Left renal cortex interstitium (tissue), 4 donors: ENCODE measurements around the gene TMEM250. TPM values are rescaled to one million over a fixed set of nuclear protein-coding genes. Genes with fewer than 3 reads are reported as not detected.
"Not testable (repeated sequence)": the region's sequence is repeated elsewhere in the genome, so short reads cannot be mapped to it uniquely, and the experiment has no call there.

Experiments
- DNase-seq, 4 donors: peaks; one replicate each; pipeline ENCODE4 v3.0.0-alpha.2; 2013; ENCODE audit warnings: low read depth in 4 of 4, low spot score in 2 of 4, missing footprints in 1 of 4
- polyA plus RNA-seq, 4 donors: library from polyadenylated mRNA; unstranded; fragments of 120-200 nt; gene quantifications; one replicate each; pipeline ENCODE4 v1.2.1, GENCODE V29; 2013; ENCODE audit not compliant: insufficient read length in 4 of 4

The TMEM250 gene
- polyA plus RNA-seq, 4 donors, result 15.9 to 27.6 (median 20.1) TPM

DNA sequence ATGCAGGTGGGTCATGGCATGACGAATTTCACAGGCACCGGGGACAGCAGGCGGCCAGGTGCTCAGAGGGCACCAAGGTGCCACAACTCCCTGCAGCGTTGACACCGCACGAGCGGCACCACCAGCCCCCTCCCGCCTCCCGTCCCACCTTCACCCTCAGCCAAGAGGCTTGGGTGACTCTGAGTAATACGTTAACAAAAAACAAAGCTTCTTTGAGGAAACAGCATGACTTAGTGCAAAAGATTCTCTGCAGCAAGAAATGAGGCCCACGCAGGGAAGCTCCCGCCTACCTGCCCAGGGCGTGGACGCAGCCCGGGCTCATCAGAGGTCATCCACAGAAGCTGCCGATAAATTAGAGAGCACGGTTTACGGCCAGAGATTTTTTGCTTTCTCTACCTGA lies 4.1 kb downstream of the TMEM250 start:
- DNase-seq, result no peak

DNA sequence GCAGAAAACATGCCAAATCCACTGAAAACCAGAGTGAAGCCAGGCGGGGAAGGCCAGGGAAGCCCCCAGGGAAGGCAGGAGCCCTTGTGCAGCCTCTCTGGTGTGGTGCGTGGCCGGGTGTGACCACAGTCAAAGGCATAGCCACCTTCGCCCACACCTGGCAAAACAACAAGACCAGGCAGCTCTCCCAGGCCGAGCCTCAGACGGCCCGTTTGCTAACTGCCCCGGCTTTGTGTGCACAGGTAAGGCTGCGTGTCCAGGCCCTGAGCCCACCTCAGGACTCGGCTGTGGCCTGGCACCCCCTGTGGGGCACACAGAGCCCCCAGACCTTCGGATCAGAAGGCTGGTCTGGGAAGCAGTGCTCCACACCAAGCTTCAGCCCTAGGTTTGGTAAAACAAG lies 6.1 kb downstream of the TMEM250 start:
- DNase-seq, result no peak

DNA sequence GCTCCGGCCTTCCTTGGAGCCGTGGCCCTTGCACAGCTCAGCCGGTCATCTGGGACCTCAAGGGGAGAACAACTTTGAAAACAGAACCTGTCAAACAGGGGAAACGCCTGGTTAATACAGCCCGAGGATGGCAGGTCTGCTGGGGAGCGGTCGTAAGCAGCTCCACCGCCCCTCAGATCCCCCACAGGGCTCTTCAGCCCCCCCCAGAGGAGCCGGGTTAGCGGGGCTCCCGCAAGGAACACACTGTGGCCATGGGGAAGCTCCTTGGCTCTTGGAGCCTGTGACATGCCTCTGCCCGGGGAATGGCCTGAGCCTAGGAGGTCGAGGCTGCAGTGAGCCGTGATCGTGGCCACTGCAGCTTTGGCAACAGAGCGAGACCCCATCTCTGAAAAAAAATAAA lies 6.8 kb downstream of the TMEM250 start:
- no peak for DNase-seq

DNA sequence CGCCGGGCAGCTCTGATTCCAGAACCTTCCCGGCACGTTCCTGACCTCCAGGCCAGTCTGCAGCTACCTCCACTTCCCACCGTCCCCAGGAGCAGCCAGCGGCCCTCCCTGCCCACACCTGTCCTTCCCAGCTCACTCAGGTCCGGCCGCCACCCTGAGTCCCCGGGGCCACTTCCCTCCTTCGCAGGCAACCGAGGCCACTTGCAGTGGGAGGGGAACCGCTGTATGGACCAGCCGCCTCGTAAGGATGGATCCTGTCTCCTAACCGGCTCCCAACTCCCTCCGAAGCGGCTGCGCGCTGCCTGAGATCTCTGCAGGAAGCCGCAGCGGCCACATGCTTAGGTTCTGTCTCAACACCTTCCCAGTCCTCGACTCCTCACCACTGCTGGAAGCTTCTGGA lies 7.5 kb downstream of the TMEM250 start:
- no peak for DNase-seq

DNA sequence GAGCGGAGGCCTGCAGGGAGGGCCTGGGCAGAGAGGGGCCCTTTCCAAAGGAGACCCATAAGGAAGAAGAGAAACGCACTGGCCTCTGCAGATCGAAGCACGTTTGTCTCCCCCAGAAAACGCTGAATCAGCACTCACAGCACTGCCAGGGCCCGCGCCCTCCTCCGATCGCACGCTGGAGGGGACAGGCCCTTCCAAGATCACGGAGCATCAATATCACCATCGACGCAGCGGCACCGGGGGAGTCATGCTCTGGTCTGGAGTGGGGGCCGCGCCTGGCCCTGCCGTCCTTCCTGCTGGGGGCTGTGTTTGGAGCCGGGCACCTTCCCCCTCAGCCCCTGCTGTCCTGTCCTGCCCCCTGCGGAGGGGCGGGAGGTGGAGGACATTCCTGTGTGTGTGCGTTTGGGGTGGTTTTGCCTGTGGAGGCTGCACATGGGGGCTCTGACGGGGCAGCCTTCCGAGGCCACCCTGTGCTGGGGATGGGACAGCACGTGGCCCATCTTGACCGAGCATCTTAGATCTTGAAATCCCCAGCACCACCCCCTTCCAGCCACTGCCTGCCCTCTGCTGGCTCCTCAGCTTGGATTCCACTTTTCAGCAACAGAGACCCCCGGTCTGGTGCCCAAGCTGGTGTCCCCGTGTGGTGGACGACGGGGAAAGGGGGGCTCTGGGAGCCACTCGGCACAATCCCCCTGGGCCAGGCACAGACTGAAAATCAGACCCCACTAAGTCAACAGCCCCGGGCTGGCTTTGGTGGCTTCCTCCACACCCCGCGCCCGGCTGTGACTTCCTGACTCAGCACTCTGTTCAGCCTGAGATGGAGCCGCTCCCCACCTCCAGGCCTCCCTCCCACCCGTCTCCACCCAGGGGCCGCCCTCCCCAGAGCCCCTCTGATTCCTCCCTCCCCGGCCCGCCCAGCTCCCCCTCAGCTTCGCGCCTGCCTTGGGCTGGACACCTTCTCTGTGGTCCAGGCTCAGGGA lies 8.3 kb downstream of the TMEM250 start:
- no peak for DNase-seq

DNA sequence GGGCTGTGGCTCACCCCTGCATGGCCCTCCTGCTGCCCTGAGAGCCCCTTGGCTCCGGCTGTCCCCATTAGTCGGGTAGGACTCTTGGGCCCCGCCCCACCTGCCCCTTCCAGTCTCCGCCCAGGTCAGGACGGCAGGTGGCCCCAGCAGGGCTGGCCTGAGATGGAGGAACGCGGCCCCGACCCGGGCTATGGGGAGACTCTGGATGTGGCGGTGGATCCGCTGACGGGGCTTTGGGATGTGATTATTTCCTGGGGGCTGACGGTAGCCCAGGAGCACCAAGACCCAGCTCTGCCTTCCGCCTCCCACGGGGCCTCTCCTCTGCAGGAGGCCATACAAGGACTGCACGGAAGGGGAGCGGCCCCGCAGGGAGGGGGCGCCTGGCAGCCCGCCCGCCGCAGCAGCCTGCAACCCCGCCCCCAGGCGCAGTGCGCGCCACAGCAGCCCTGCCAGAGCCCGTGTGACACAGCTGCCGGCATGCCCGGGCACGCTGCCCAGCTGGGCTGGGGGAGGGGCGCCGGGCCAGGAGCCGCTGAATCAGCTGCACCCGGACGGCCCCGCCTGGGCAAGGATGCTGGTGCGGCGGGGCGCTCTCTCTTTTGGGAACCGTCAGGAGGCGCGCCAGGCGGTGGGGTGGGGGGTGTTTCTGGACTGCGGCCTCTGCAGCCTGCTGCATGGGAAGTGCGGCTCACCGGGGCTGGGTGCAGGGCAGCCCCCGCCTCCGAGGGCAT lies 9.2 kb downstream of the TMEM250 start:
- peak in 2 of 4 donors; percentile 61 to 62 for DNase-seq

DNA sequence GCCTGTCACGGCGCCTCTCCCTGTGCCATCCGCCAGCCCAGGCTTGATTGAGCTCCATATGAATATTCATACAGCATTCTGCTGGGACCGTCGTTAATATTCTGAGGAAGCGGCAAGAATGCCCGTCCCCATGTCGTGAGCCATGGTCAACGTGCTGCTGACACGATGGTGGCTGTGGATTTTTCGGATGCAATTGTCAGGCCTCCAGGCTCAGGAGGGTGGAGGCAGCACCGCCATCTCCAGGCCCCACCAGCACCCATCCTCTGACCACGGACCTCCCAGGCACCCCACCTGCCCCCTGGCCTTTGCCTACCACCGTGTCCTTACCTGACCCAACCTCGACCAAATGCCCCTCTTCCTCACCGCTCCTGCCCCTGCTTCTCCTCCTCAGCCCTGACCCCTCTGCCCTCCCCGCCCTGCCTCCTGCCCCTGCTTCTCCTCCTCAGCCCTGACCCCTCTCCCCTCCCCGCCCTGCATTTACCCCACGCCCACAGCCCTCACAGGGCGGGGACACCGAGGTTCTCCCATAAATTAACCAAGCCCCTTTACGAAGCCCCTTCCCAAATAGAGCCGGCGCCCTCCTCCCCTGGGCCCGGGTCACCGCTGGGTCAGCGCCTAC lies 9.9 kb downstream of the TMEM250 start:
- no peak for DNase-seq

DNA sequence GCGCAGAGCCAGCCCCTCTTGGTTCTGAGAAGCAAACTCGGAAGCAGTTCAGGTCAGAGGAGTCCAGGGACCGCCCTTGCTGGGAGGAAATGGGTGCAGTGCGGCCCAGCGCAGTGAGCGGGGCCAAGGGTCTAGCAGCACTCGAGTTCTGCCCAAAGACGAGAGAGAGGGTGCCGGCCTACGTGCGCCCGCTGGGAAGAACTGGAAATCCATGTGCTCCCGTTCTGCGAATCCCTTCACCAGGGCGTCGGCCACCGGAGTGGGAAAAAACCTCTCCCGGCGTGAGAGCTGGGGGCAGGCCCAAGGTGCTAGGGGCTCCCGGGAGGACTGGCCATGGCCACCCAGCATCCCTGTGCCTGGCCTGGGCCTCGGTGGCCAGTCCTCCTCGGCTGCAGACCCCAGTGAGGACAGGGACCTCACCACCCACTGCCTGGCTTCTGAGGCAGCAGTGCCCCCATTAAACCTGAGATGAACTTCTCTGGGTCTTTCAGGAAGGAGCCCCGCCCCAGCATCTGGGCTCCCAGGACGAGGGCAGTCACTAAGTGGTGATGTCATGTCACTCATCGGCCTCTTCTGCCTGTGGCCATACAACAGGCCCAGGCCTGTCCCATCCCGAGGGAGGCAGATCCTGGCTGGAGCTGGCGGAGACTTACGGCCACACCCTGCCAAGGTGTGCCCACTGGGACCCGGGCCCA lies 10.6 kb downstream of the TMEM250 start:
- DNase-seq, result no peak

DNA sequence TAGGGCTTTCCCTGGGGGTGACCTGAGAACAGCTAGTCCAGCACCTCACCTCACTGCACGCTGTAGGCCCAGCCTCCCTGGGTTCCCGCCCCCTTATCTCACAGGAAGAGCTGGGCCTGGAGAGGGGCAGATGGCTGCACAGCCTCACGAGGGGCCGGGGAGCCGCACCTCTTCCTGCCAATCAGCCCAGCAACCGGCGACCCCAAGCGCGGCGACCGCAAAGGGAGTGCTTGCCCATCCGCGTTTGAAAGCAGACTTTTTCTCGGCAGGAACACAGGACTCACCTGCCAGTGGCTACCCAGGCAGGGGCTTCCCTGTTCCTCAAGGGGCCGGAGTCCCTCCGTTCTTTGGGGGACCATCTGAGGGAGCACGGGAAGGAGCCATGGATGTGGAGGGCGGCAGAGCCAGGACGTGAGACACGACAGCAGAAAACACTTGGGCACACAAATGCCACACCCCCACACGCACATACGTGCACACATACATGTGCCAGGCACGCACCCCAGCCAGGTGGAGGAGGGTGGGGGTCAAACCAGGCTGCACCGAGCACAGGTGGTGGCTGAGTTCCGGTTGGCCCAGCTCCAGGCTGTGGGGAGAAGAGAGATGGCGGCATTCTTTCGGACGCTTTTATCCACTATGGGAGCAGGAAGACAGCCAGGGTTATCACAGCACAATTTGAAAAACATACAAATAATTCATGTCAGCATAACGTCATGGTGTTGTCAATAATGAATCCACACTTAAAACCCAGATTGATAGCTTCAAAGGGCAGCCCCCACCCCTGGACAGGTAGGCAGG lies 11.3 kb downstream of the TMEM250 start:
- DNase-seq, result no peak

DNA sequence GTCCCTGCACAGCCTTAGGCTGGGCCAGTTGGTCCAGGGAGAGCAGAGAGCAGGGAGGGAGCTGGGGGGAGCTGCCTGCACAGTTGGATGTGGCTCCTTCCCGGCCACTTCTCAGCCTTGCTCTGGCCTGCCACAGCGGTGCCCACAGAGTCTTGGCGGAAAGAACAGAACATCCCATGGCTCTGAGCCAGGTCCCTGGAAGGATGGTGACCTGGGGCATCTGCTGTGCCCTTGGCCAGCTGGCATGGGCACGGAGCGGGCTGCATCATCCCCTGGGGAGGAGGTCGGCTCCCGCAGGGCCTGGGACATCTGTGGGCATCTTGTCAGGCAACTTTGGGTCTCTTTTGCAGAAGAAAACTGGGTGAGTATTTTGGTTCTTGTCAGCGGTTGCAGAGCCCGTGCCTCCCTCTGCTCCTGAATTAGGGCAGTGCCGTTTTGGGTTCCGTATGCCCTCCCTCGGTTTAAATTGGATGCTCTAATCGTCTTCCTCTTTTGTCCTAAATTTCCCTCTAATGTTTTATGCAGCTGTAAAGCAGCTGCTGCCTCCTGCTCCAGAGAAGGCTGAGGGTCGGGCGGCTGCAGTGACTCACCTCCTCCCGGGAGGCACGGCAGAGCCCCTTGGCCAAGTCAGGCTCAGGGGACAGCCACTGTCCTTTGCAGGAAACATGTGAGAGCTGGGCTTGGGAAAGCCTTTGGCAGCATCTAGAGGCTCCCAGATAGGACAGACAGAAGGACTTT lies 13.1 kb downstream of the TMEM250 start:
- no peak for DNase-seq

DNA sequence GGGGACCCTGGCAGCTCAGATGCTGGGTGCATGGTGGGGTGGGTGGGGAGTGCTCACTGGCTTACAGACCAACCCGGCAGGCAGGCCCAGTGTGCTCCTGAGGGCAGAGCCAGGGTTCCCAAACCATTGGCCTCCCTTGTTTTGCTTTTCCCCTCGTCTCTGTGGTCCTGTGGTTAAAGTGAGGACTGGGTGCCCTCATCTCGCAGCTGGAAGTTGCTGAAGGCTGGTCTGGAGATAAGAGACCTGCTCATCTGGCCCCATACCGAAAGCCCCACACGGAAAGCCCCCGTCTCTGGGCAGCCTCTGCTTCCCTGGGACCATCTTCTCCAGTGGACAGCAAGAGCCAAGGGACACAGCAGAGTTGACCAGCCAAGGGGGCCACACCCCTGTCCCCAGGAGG lies 13.8 kb downstream of the TMEM250 start:
- DNase-seq, result no peak

DNA sequence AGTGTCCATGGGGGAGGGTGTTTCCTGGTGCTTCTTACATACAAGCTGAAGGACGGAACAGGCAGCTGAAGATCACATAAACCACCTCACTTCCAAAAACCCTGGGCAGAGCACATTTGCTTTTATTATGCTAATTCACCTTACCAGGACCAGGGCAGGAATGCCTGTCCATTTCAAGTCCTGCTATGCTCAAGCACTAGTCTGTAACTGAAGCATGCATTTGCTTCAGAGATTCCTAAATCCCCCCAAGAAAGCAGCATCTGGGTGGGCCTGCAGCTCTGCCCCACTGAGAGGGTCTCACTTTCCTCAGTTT lies 14.2 kb downstream of the TMEM250 start:
- DNase-seq, result no peak

DNA sequence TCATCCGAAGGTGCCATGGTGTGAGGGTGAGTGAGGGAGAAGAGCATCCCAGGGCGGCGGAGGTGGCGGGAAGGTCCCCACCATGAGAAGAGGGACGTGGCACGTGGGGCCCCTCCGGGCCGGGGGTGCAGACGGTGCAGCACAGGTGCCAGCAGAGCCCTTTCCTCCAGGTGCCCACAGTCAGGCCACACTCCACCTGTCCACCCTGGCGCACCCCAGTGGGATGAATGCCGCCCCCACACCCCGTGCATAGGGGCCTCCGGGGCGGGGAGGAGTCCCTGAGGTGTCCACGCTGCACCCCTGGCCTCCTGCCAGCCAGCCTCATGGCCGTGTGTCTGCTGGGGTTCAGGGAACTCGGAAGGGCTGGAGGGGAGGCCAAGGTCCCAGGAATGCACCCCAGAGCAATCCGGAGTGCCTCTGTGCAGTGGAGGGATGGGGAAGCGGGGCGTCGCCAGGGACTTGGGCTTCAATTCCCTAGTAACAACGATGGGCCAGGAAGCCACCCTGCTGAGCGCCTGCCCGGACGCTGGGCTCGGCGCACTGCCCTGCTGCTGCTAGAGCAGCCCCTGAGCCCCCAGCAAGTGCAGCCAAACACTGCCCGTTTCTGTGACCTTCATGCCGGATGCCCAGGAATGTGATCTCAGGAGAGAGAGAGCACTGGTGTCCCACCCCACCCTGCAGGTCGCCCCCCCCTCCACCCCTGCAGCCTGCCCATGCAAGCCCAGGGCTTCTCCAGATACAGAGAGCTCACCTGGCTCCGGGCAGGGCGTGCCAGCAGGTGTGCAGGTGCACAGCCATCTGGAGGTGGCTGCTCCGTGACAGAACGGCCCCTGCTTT lies 14.8 kb downstream of the TMEM250 start:
- no peak for DNase-seq

DNA sequence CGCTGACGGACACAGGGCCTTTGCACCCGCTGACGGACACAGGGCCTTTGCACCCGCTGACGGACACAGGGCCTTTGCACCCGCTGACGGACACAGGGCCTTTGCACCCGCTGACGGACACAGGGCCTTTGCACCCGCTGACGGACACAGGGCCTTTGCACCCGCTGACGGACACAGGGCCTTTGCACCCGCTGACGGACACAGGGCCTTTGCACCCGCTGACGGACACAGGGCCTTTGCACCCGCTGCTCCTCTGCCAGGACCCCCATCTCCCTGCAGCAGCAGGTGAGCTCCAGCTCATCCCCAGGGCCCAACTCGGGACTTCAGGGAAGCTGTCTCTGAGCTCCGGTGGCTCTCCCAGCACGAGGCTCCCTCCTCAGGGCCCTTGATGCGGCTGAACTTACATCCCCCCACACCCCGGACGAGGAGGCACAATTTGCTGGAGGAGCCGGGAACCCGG lies 17.0 kb downstream of the TMEM250 start:
- DNase-seq, result not testable (repeated sequence)

DNA sequence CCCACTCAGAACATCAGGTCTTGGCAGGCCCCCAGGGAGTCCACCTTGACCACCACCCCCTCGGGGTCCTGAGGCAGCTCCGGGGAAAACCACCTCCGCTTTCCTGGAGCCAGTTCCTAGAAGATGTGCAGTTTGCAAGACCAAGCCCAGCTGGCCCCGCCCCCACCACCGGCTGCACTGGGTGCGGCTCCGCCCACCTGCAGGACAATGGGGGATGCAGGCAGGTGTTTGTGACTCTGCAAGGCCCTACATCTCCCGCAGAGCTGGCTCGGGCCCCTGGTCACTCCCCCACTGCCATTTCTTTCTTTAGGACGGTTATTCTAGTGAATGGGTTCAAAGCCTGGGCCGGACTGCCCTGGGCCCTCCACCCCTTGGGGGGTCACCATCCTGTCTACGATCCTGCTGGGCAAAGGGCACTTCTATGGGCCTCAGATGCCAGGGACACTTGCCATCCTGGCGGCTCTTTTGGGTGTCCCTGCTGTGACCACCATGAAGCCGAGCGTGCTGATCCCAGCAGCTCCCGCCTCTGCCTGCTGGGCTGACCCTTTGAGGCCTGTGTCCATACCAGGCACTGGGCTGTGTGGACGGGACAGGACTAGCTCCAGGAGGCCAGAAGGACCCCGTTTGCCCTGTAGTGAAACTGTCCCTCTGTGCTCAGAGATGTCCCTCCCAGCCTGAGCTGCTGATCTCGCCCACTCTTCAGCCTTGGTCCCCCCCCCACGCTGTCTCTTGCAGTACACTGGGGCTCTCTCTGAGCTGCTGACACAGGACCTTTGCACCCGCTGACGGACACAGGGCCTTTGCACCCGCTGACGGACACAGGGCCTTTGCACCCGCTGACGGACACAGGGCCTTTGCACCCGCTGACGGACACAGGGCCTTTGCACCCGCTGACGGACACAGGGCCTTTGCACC lies 17.7 kb downstream of the TMEM250 start:
- no peak for DNase-seq

DNA sequence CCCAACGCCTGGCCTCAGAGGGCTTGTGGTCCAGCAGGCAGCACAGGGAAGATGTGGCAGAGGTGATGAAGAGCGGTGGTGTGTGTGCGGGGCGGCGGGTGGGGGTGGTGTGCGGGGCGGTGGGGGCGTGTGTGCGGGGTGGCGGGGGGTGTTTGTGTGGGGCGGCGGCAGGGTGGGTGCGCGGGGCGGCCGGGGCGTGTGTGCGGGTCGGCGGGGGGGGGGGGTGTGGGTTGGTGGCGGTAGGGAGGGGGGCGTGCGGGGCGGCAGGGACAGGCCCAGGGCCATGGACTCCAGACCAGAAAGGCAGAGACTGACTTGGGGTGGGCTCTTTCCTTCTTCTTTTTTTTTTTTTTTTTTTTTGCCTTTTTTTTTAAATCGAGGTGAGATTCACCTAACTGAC lies 19.1 kb downstream of the TMEM250 start:
- DNase-seq, result no peak

DNA sequence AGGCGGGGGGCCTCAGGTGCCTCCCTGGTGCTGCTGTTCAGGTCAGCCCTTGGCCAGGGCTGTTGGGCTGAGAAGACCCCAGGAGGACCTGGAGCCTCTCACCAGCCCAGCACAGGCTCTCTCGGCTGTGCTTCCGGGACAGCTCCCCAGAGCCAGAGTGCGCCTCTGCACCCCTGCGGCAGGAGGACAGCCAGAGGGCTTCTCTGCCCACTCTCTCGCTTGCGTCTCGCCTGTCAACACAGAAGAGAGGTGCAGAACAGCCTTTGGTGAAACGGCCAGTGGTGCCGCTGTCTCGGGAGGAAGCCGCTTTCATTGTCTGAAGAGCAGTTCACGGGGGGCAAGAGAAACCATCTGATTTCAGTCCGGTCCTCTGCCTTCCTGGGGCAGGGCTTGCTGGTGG lies 19.8 kb downstream of the TMEM250 start:
- no peak for DNase-seq
